GM19438 (cell line): ENCODE results near the gene RAD17.
"Not testable (repeated sequence)": the region's sequence is repeated elsewhere in the genome, so short reads cannot be mapped to it uniquely, and the experiment has no call there.

ENCODE experiments used
- ATAC-seq: cut with Tn5 transposase; IDR thresholded peaks from one replicate; pipeline ENCODE4 v1.9.1; 2021; ENCODE audit warnings: low read depth; ENCODE audit not compliant: unreplicated experiment

Gene RAD17

GRCh38 chr5:69454460-69455249 is 85.0 kb downstream of the RAD17 start:
- ATAC-seq: no peak

- not testable (repeated sequence) for ATAC-seq
These were observed 85.9 kb downstream of the RAD17 start for GRCh38 chr5:69455428-69455988.

DNA sequence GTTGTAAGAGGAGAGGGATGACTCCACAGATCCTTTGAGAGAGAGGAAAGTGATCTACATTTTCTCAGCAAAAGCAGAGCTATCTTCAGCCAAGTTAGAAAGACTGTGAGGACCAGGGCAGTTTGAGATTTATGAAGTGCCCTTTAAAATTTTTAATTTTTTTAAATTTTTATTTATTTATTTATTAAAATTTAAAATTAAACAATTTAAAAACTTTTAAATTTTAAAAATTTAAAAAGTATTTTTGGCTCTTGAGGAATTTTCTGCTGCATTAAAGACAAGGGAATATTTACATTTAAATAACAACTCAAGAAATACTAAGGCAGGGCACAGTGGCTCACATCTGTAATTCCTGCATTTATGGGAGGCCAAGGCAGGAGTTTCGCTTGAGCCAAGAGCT is 92.6 kb downstream of the RAD17 start:
- no peak for ATAC-seq
